Epithelial cell of esophagus (primary cell): ENCODE results near the gene KIF3C.
"Not testable (repeated sequence)": the region's sequence is repeated elsewhere in the genome, so short reads cannot be mapped to it uniquely, and the experiment has no call there.

Source experiments
- DNase-seq: peaks from one replicate; pipeline ENCODE4 v3.0.0; 2010; ENCODE audit warnings: low read depth
- H3K4me3 ChIP-seq: 2 replicates; pipeline ENCODE4 v1.5.1; 2011; ENCODE audit warnings: mild to moderate bottlenecking, low read length, control low read depth
- CTCF ChIP-seq: IDR thresholded peaks from 2 replicates; pipeline ENCODE4 v1.5.1; 2011; ENCODE audit warnings: low read depth, mild to moderate bottlenecking, low read length, control low read depth, inconsistent platforms; ENCODE audit not compliant: insufficient read depth; ENCODE audit errors: missing control alignments

The KIF3C gene

GRCh38 chr2:25929789-25930473 lies 52.4 kb downstream of the KIF3C start:
- no peak overlapping the region for H3K4me3 ChIP-seq
- no peak for DNase-seq
- TF ChIP-seq CTCF, result no peak

GRCh38 chr2:25928668-25929067 lies 53.6 kb downstream of the KIF3C start:
- no peak for DNase-seq
- TF ChIP-seq CTCF, result no peak
- no peak overlapping the region for H3K4me3 ChIP-seq

- TF ChIP-seq CTCF, result no peak
- DNase-seq, result no peak
- no peak overlapping the region for H3K4me3 ChIP-seq
Observed at GRCh38 chr2:25926984-25927756, 55.1 kb downstream of the KIF3C start.

- no peak for DNase-seq
- H3K4me3 ChIP-seq, result no peak overlapping the region
- TF ChIP-seq CTCF, result no peak
Observed at GRCh38 chr2:25922501-25922900, 59.8 kb downstream of the KIF3C start.

- DNase-seq, result no peak
- H3K4me3 ChIP-seq, result no peak overlapping the region
- TF ChIP-seq CTCF, result no peak
Observed at GRCh38 chr2:25920786-25921415, 61.4 kb downstream of the KIF3C start.

- H3K4me3 ChIP-seq, result no peak overlapping the region
- no peak for TF ChIP-seq CTCF
- peak; percentile 39 for DNase-seq
Observed at GRCh38 chr2:25920336-25920735, 62.0 kb downstream of the KIF3C start.

GRCh38 chr2:25917832-25918231 lies 64.5 kb downstream of the KIF3C start:
- DNase-seq, result no peak
- no peak overlapping the region for H3K4me3 ChIP-seq
- no peak for TF ChIP-seq CTCF

GRCh38 chr2:25917411-25917810 lies 64.9 kb downstream of the KIF3C start:
- not testable (repeated sequence) for DNase-seq, H3K4me3 ChIP-seq

GRCh38 chr2:25915944-25916772 lies 66.1 kb downstream of the KIF3C start:
- not testable (repeated sequence) for DNase-seq

GRCh38 chr2:25915411-25915810 lies 66.9 kb downstream of the KIF3C start:
- not testable (repeated sequence) for DNase-seq, H3K4me3 ChIP-seq

More at GRCh38 chr2:25915944-25916772, 66.1 kb downstream of the KIF3C start:
- not testable (repeated sequence) for H3K4me3 ChIP-seq
